ENCODE measurements around the gene OCSTAMP. TPM values are rescaled to one million over a fixed set of nuclear protein-coding genes. Genes with fewer than 3 reads are reported as not detected.

The OCSTAMP gene
- total and polyA plus RNA-seq, 2 experiments from 2014 or later, result 0.32 to 0.45 TPM

GRCh38 chr20:46599227-46599987 lies 49.0 kb upstream of the OCSTAMP start:
- Histone ChIP-seq H4K20me1 (replicated peaks; ENCODE audit: insufficient read depth) (no peaks in the 10 kb centered on the region), H3K4me2 (no peak overlapping the region), H3K4me1 (ENCODE audit: insufficient read depth) (peaks cover 14% of the 10 kb centered on the region), H3K4me3 (no peak overlapping the region), H3K9me2 (ENCODE audit: insufficient read depth) (no peaks in the 10 kb centered on the region), H3F3A (replicated peaks; ENCODE audit: low read depth) (0 out of 2 replicates have a peak, but pooled peaks cover 2% of the 10 kb centered on the region), H3K36me3 (ENCODE audit: insufficient read depth) (no peaks in the 10 kb centered on the region), H3K79me2 (replicated peaks; ENCODE audit: insufficient read depth) (no peaks in the 10 kb centered on the region), H2AFZ (no peak overlapping the region), H3K27me3 (ENCODE audit: insufficient read depth) (no peaks in the 10 kb centered on the region), H3K27ac (ENCODE audit: low read depth) (no peak overlapping the region)
- Mint-ChIP-seq H3K27ac (no peak overlapping the region), H3K36me3 (ENCODE audit: low read depth) (no peaks in the 10 kb centered on the region), H3K4me3 (no peak overlapping the region), H3K27me3 (ENCODE audit: insufficient read depth, low read depth, poor library complexity) (peaks cover 6% of the 10 kb centered on the region), H3K9me3 (peaks cover 2% of the 10 kb centered on the region; the same call in 1 of the 3 replicates), H3K4me1 (peaks cover 15% of the 10 kb centered on the region)
- ATAC-seq (no peak), DNase-seq (ENCODE audit: low spot score) (no peak)
- TF ChIP-seq STAT1 (IDR thresholded peaks at IDR 0.05; ENCODE audit: unreplicated experiment) (no peak), JUNB (IDR thresholded peaks at IDR 0.05; ENCODE audit: unreplicated experiment) (no peak)

GRCh38 chr20:46595933-46596332 lies 45.5 kb upstream of the OCSTAMP start:
- Mint-ChIP-seq H3K27ac (no peak overlapping the region), H3K36me3 (ENCODE audit: low read depth) (peaks cover 5% of the 10 kb centered on the region; the same call in 1 of the 3 replicates), H3K4me3 (no peak overlapping the region; the same call in 2 of the 3 replicates), H3K27me3 (ENCODE audit: insufficient read depth, low read depth, poor library complexity) (peaks cover 3% of the 10 kb centered on the region), H3K4me1 (peaks cover 22% of the 10 kb centered on the region), H3K9me3 (no peaks in the 10 kb centered on the region)
- Histone ChIP-seq H3K4me3 (no peak overlapping the region), H3K27ac (ENCODE audit: low read depth) (0 out of 2 replicates have a peak overlapping the region, but pooled peaks have one; percentile 32), H3F3A (replicated peaks; ENCODE audit: low read depth) (0 out of 2 replicates have a peak, but pooled peaks cover 3% of the 10 kb centered on the region), H2AFZ (no peak overlapping the region), H3K4me2 (0 out of 2 replicates have a peak overlapping the region, but pooled peaks have one; percentile 11), H4K20me1 (replicated peaks; ENCODE audit: insufficient read depth) (no peaks in the 10 kb centered on the region), H3K9me2 (ENCODE audit: insufficient read depth) (no peaks in the 10 kb centered on the region), H3K36me3 (ENCODE audit: insufficient read depth) (no peaks in the 10 kb centered on the region), H3K4me1 (ENCODE audit: insufficient read depth) (peaks cover 22% of the 10 kb centered on the region), H3K79me2 (replicated peaks; ENCODE audit: insufficient read depth) (no peaks in the 10 kb centered on the region), H3K27me3 (ENCODE audit: insufficient read depth) (no peaks in the 10 kb centered on the region)
- no peak for ATAC-seq
- no peak for DNase-seq (ENCODE audit: low spot score)
- TF ChIP-seq CREB1 (CRISPR knock-in tag; IDR thresholded peaks at IDR 0.05; ENCODE audit: low read depth) (no peak), ZNF114 (CRISPR knock-in tag; IDR thresholded peaks at IDR 0.05) (no peak), ZNF462 (CRISPR knock-in tag; IDR thresholded peaks at IDR 0.05) (no peak), EZH2 (IDR thresholded peaks at IDR 0.05; ENCODE audit: low read depth, unreplicated experiment) (no peak), CTCF (conservative IDR thresholded peaks at IDR 0.05; ENCODE audit: low read depth in 2 of 2) (no peak), JUNB (IDR thresholded peaks at IDR 0.05; ENCODE audit: unreplicated experiment) (no peak), NANOG (IDR thresholded peaks at IDR 0.05; ENCODE audit: borderline replicate concordance) (no peak), POLR2AphosphoS5 (IDR thresholded peaks at IDR 0.05; ENCODE audit: low read depth) (no peak), ETS1 (IDR thresholded peaks at IDR 0.05) (no peak), STAT1 (IDR thresholded peaks at IDR 0.05; ENCODE audit: unreplicated experiment) (no peak), EZH2phosphoT487 (IDR thresholded peaks at IDR 0.05; ENCODE audit: unreplicated experiment) (no peak)

Measured in GM23338 (cell line).